Adipose tissue (tissue), 3 donors: ENCODE data around the gene FARP2. TPM values are rescaled to one million over a fixed set of nuclear protein-coding genes. Genes with fewer than 3 reads are reported as not detected.
"Not testable (repeated sequence)": the region's sequence is repeated elsewhere in the genome, so short reads cannot be mapped to it uniquely, and the experiment has no call there.

Source experiments
- H3K27ac ChIP-seq: one replicate; pipeline ENCODE4 v1.5.1; 2013; ENCODE audit warnings: low read depth, low read length
- WGBS, 3 donors: extraction: QIAGEN DNeasy Blood & Tissue Kit; methylation state at CpG; one replicate each; pipeline ENCODE4 v1.1.7; 2013; 5-methylcytosine and 5-hydroxymethylcytosine counted together
- polyA plus RNA-seq, 3 donors: library from polyadenylated mRNA; stranded (reverse); fragments of 200-250 nt; gene quantifications; one replicate each; pipeline ENCODE4 v1.2.3, GENCODE V29; 2013
- donor health status: healthy with polysubstance abuse.
- donor health status: Bipolar disorder and iron deficiency.
- donor health status: healthy.

FARP2 gene
- 10 to 100 TPM; 10.2 to 17.5 (median 14.1) TPM for polyA plus RNA-seq

GRCh38 chr2:241355983-241356870 is at the start of gene FARP2:
Gene FARP2 (plus strand): TSS chr2:241356285. CDS start chr2:241373108, 16,823 bp downstream.
- H3K27ac ChIP-seq = peak within 1 kb of the TSS; percentile 93
- WGBS, 3 donors = 0 to 1% (median 1%) methylated on average over 98 to 101 of the region's 101 CpGs

GRCh38 chr2:241307055-241307454 is 49.0 kb upstream of the FARP2 start:
- 60 to 93% (median 88%) methylated on average over 6 of the region's 6 CpGs for WGBS, 3 donors
- H3K27ac ChIP-seq = no peak overlapping the region

GRCh38 chr2:241308267-241308666 is 47.8 kb upstream of the FARP2 start:
- H3K27ac ChIP-seq = no peak overlapping the region
- 65 to 90% (median 83%) methylated on average over 5 of the region's 5 CpGs for WGBS, 3 donors

- WGBS, 3 donors = 53 to 91% (median 86%) methylated on average over 18 of the region's 18 CpGs
- H3K27ac ChIP-seq = no peak overlapping the region
Observed at GRCh38 chr2:241308832-241309500, 47.1 kb upstream of the FARP2 start.

- 42 to 73% (median 48%) methylated on average over 2 of the region's 2 CpGs for WGBS, 3 donors
- no peak overlapping the region for H3K27ac ChIP-seq
Observed at GRCh38 chr2:241309684-241310117, 46.4 kb upstream of the FARP2 start.

GRCh38 chr2:241310917-241311566 is 45.0 kb upstream of the FARP2 start:
- 86 to 93% (median 91%) methylated on average over 13 of the region's 13 CpGs for WGBS, 3 donors
- H3K27ac ChIP-seq = no peak overlapping the region

GRCh38 chr2:241312082-241312481 is 44.0 kb upstream of the FARP2 start:
- 73 to 81% (median 78%) methylated on average over 4 of the region's 4 CpGs for WGBS, 3 donors

GRCh38 chr2:241313543-241314095 is 42.5 kb upstream of the FARP2 start:
- H3K27ac ChIP-seq = no peak overlapping the region
- WGBS, 3 donors = 64 to 88% (median 86%) methylated on average over 8 of the region's 8 CpGs

More at GRCh38 chr2:241312082-241312481, 44.0 kb upstream of the FARP2 start:
- no peak overlapping the region for H3K27ac ChIP-seq

- WGBS, 3 donors = 2 to 4% (median 3%) methylated on average over 36 to 38 of the region's 38 CpGs
Observed at GRCh38 chr2:241314226-241315092, 41.6 kb upstream of the FARP2 start.

GRCh38 chr2:241315093-241315878 is 40.8 kb upstream of the FARP2 start, which contains the start of gene HDLBP:
Gene HDLBP (minus strand): TSS chr2:241315672. CDS start chr2:241266869, 48,803 bp downstream.
- 0 to 1% (median 0%) methylated on average over 23 to 73 of the region's 73 CpGs for WGBS, 3 donors
- peak within 1 kb of the TSS; percentile 71 for H3K27ac ChIP-seq

More at GRCh38 chr2:241314226-241315092, 41.6 kb upstream of the FARP2 start:
- peak overlapping the region; percentile 71 for H3K27ac ChIP-seq

- WGBS, 3 donors = 1% methylated on average over 58 to 75 of the region's 75 CpGs
Observed at GRCh38 chr2:241315879-241316631, 40.0 kb upstream of the FARP2 start, which contains the start of gene SEPTIN2. Gene SEPTIN2 (plus strand): TSS chr2:241315925. CDS start chr2:241324233, 8,308 bp downstream.

GRCh38 chr2:241316825-241317224 is 39.3 kb upstream of the FARP2 start:
- no peak overlapping the region for H3K27ac ChIP-seq
- 13 to 17% (median 15%) methylated on average over 4 of the region's 4 CpGs for WGBS, 3 donors

More at GRCh38 chr2:241315879-241316631, 40.0 kb upstream of the FARP2 start, which contains the start of gene SEPTIN2:
- H3K27ac ChIP-seq = peak within 1 kb of the TSS; percentile 71

- H3K27ac ChIP-seq = no peak overlapping the region
- WGBS, 3 donors = 20 to 63% (median 53%) methylated on average over 4 of the region's 4 CpGs
Observed at GRCh38 chr2:241317391-241317790, 38.7 kb upstream of the FARP2 start.

GRCh38 chr2:241318830-241319229 is 37.3 kb upstream of the FARP2 start:
- 44 to 91% (median 90%) methylated on average over 6 of the region's 6 CpGs for WGBS, 3 donors
- H3K27ac ChIP-seq = not testable (repeated sequence)

- 46 to 94% (median 93%) methylated on average over 8 of the region's 8 CpGs for WGBS, 3 donors
- no peak overlapping the region for H3K27ac ChIP-seq
Observed at GRCh38 chr2:241320394-241320793, 35.7 kb upstream of the FARP2 start.

GRCh38 chr2:241321033-241321432 is 35.1 kb upstream of the FARP2 start:
- 24 to 70% (median 59%) methylated on average over 1 of the region's 1 CpG for WGBS, 3 donors

More at GRCh38 chr2:241321033-241321432, 35.1 kb upstream of the FARP2 start:
- H3K27ac ChIP-seq = no peak overlapping the region
